ENCODE data around the gene TMEM238L. TPM values are rescaled to one million over a fixed set of nuclear protein-coding genes. Genes with fewer than 3 reads are reported as not detected.

TMEM238L gene
- total and polyA plus RNA-seq, 2 of the 8 experiments (the other 6 are each of a cell fraction or from before 2014, with no cell fraction given): not detected

DNA sequence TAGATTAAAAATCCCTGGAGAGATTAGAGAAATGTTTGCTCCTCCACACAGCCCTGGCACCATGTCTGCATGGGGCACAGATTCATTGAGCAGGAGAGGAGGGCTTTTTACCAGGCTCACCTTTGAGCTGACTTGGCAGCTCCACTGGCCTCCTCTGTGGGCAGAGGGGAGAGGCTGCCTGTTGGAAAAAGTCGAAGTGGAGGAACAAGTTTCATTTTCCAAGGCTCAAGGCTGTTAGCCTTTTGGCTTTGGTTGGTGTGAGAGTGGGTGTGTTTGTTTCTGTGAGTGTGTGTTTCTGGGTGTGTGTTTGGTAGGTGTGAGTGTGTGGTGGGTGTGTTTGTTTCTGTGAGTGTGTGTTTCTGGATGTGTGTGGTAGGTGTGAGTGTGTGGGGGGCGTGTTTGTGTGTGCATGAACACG lies 5.6 kb downstream of the TMEM238L start:
- WGBS, 2 experiments (ENCODE audit: extremely low coverage in 1 of 2, insufficient coverage in 1 of 2, insufficient read length in 1 of 2, insufficient replicate concordance in 2 of 2, low coverage in 1 of 2, low lambda C conversion rate in 2 of 2, missing lambda C conversion rate in 1 of 2): 77% methylated on average over 3 of the region's 3 CpGs; no CpG with 5 or more reads in 1 of the 2 experiments
- Histone ChIP-seq H3K23ac (ENCODE audit: insufficient read length) (no peak overlapping the region), H2BK20ac (ENCODE audit: low read length) (peak overlapping the region; percentile 82; the same call in 1 of the 2 replicates), H3K4me3 (ENCODE audit: extremely low read depth in 1 of 4, insufficient read depth in 2 of 4, low read depth in 3 of 4, low read length in 4 of 4) (no peak overlapping the region), H3K9me3 (ENCODE audit: insufficient read depth in 2 of 2, low read depth in 1 of 2, low read length in 1 of 2) (no peaks in the 10 kb centered on the region), H2AK5ac (ENCODE audit: low read depth, low read length) (0 out of 2 replicates have a peak overlapping the region, but pooled peaks have one; percentile 65), H4K91ac (replicated peaks; ENCODE audit: insufficient read length, low read length) (peak overlapping the region; percentile 34), H2BK12ac (ENCODE audit: low read depth, low read length) (peak overlapping the region; percentile 89; the same call in 1 of the 2 replicates), H3K36me3 (ENCODE audit: control insufficient read depth in 2 of 4, insufficient read depth in 4 of 4, low read length in 3 of 4) (no peaks in the 10 kb centered on the region), H2BK120ac (replicated peaks; ENCODE audit: low read depth, low read length) (no peak overlapping the region), H3K27ac (ENCODE audit: low read depth, low read length) (no peak overlapping the region), H3K18ac (ENCODE audit: extremely low read depth, low read length) (no peak overlapping the region), H3K9ac (replicated peaks in 1 of 4; ENCODE audit: extremely low read depth in 1 of 4, low read depth in 3 of 4, low read length in 3 of 4) (no peak overlapping the region; a peak in 1 of 7 replicates), H3K56ac (replicated peaks; ENCODE audit: insufficient read length, low read depth, low read length) (no peak overlapping the region), H2BK5ac (ENCODE audit: low read depth, low read length) (no peak overlapping the region), H2AFZ (ENCODE audit: low read length) (no peak overlapping the region), H3K79me2 (ENCODE audit: control insufficient read depth in 1 of 2, insufficient read depth in 2 of 2, low read length in 2 of 2) (no peaks in the 10 kb centered on the region), H3K23me2 (ENCODE audit: low read depth, low read length) (no peaks in the 10 kb centered on the region), H4K20me1 (replicated peaks in 1 of 2; ENCODE audit: control insufficient read depth in 1 of 2, insufficient read depth in 2 of 2, low read length in 2 of 2) (no peaks in the 10 kb centered on the region), H3K27me3 (replicated peaks in 1 of 4; ENCODE audit: control insufficient read depth in 3 of 4, extremely low read depth in 1 of 4, insufficient read depth in 3 of 4, low read length in 3 of 4) (no peaks in the 10 kb centered on the region), H4K5ac (ENCODE audit: insufficient read length, low read depth, low read length) (no peak overlapping the region), H3K4ac (replicated peaks; ENCODE audit: insufficient read length, low read depth, low read length) (no peak overlapping the region), H3K4me1 (replicated peaks in 1 of 4; ENCODE audit: control insufficient read depth in 3 of 4, insufficient read depth in 4 of 4, low read length in 3 of 4) (peaks cover 0 to 2% (median 0%) of the 10 kb centered on the region in 4 experiments; a peak in 1 of 7 replicates), H3K79me1 (ENCODE audit: low read depth, low read length) (no peaks in the 10 kb centered on the region), H4K8ac (ENCODE audit: extremely low read depth, insufficient read depth, low read length) (no peak overlapping the region), H2BK15ac (ENCODE audit: low read length) (0 out of 2 replicates have a peak overlapping the region, but pooled peaks have one; percentile 46), H3K14ac (ENCODE audit: insufficient read length) (peak overlapping the region; percentile 79), H3K4me2 (ENCODE audit: insufficient read depth in 1 of 2, low read depth in 2 of 2, low read length in 2 of 2) (no peak overlapping the region)
- no peak for FAIRE-seq
- no peak for DNase-seq (ENCODE audit: low read depth in 1 of 2, low spot score in 2 of 2)
- ChIA-PET CTCF (ENCODE audit: partially characterized antibody) (interaction anchor here (1.3 to 1.8 kb wide), 3 partner anchors 31 to 61 kb away, joined by 3 to 9 read pairs (median 4); no protein-coding TSS in a partner anchor), POLR2A (ENCODE audit: partially characterized antibody) (interaction anchor here (0.7 to 1.1 kb wide), 2 partner anchors 8 to 28 kb away, joined by 3 to 4 read pairs; no protein-coding TSS in a partner anchor)
- no peak for TF ChIP-seq BACH1 (IDR thresholded peaks at IDR 0.05; ENCODE audit: low read length)
- TF ChIP-seq YY1 (IDR thresholded peaks at IDR 0.05; ENCODE audit: low read depth, low read length): no peak
- TF ChIP-seq SP4 (IDR thresholded peaks at IDR 0.05; ENCODE audit: low read length): no peak
- TF ChIP-seq KDM1A (IDR thresholded peaks at IDR 0.05; ENCODE audit: borderline replicate concordance, low read length): no peak
- no peak for TF ChIP-seq CEBPB (IDR thresholded peaks at IDR 0.05; ENCODE audit: low read depth, low read length)
- TF ChIP-seq ATF3 (IDR thresholded peaks at IDR 0.05; ENCODE audit: insufficient read depth, low read depth, low read length): no peak
